Transverse colon (tissue), 4 donors: ENCODE measurements around the gene MIA3.

ENCODE experiments used
- CTCF ChIP-seq, 5 experiments: fragments of 200-600 bp in 3 of 5; fragments of 450-650 bp in 2 of 5; sonication (generic) in 3 of 5; IDR thresholded peaks; 1 replicate in 2 of 5; 2 replicates in 3 of 5; pipeline ENCODE4 v1.5.1; 2016 to 2017; ENCODE audit warnings: antibody characterized with exemption in 5 of 5, inconsistent platforms in 3 of 5, mild to moderate bottlenecking in 2 of 5, moderate library complexity in 1 of 5
- EP300 ChIP-seq: sonication (generic); formaldehyde crosslinking; IDR thresholded peaks from one replicate; pipeline ENCODE4 v1.6.1; 2017; ENCODE audit warnings: antibody characterized with exemption, low read depth
- POLR2A ChIP-seq: fragments of 450-650 bp; IDR thresholded peaks from one replicate; pipeline ENCODE4 v1.6.1; 2016; ENCODE audit warnings: antibody characterized with exemption, mild to moderate bottlenecking, moderate library complexity
- POLR2AphosphoS5 ChIP-seq, 3 donors: sonication (generic); formaldehyde crosslinking; IDR thresholded peaks; one replicate each; pipeline ENCODE4 v1.6.1; 2016; ENCODE audit warnings: antibody characterized with exemption in 3 of 3

- TF ChIP-seq POLR2A (no peak), CTCF (IDR thresholded peaks at IDR 0.05) (no peak), EP300 (no peak), POLR2AphosphoS5 (IDR thresholded peaks at IDR 0.05) (no peak)
Observed at GRCh38 chr1:222631611-222632208, 13.8 kb downstream of the MIA3 start.
